HFFc6 (cell line): ENCODE measurements around the gene MTCH1. TPM values are rescaled to one million over a fixed set of nuclear protein-coding genes. Genes with fewer than 3 reads are reported as not detected.
A peak's percentile ranks its signal among the peaks of the same experiment; 100 is the strongest.

Experiments used
- DNase-seq: peaks from one replicate; pipeline ENCODE4 v3.0.0-alpha.2; 2018
- H3K27ac Mint-ChIP-seq: 2 replicates; pipeline ENCODE4 v1.8.0; 2020; ENCODE audit warnings: mild to moderate bottlenecking, mixed read lengths
- H3K27me3 Mint-ChIP-seq: 2 replicates; pipeline ENCODE4 v1.8.0; 2021; ENCODE audit warnings: mild to moderate bottlenecking, moderate library complexity, mixed read lengths; ENCODE audit not compliant: insufficient read depth
- H3K36me3 Mint-ChIP-seq: 2 replicates; pipeline ENCODE4 v1.8.0; 2021; ENCODE audit warnings: low read depth, mixed read lengths
- H3K4me1 Mint-ChIP-seq: 2 replicates; pipeline ENCODE4 v1.8.0; 2020; ENCODE audit warnings: low read depth, mixed read lengths
- H3K4me3 Mint-ChIP-seq: 2 replicates; pipeline ENCODE4 v1.8.0; 2020; ENCODE audit warnings: mild to moderate bottlenecking, moderate library complexity, mixed read lengths
- H3K9me3 Mint-ChIP-seq: 2 replicates; pipeline ENCODE4 v1.8.0; 2020; ENCODE audit warnings: mild to moderate bottlenecking, mixed read lengths
- CTCF ChIP-seq: fragments of 200-600 bp; sonication (generic); IDR thresholded peaks from 2 replicates; pipeline ENCODE4 v1.5.0; 2021; ENCODE audit warnings: antibody characterized with exemption, mild to moderate bottlenecking
- total RNA-seq, 6 experiments: library from RNA; stranded (reverse); fragmentation: NEBNext Ultra II Directional; extraction: Animal tissue kit (Norgen Biotek cat#: 25700); gene quantifications; 2 replicates in 1 of 6; 3 replicates in 5 of 6; pipeline ENCODE4 v1.2.3, GENCODE V29; 2021

Gene MTCH1
- total RNA-seq, 6 experiments from 2014 or later = 263 to 301 (median 281) TPM

- H3K9me3 Mint-ChIP-seq = no peaks in the 10 kb centered on the region
- no peak overlapping the region for H3K4me3 Mint-ChIP-seq
- H3K27ac Mint-ChIP-seq = peak overlapping the region; percentile 36; the same call in 1 of the 2 replicates
Measured at GRCh38 chr6:36969988-36970891, 15.8 kb downstream of the MTCH1 start.

GRCh38 chr6:36969240-36969691 is 16.7 kb downstream of the MTCH1 start:
- peaks cover 32% of the 10 kb centered on the region for H3K36me3 Mint-ChIP-seq
- no peak overlapping the region for H3K4me3 Mint-ChIP-seq

More at GRCh38 chr6:36969988-36970891, 15.8 kb downstream of the MTCH1 start:
- TF ChIP-seq CTCF = no peak
- Mint-ChIP-seq H3K4me1 (no peaks in the 10 kb centered on the region), H3K36me3 (peaks cover 32% of the 10 kb centered on the region), H3K27me3 (no peaks in the 10 kb centered on the region; the same call in 1 of the 2 replicates)
- DNase-seq = no peak

DNA sequence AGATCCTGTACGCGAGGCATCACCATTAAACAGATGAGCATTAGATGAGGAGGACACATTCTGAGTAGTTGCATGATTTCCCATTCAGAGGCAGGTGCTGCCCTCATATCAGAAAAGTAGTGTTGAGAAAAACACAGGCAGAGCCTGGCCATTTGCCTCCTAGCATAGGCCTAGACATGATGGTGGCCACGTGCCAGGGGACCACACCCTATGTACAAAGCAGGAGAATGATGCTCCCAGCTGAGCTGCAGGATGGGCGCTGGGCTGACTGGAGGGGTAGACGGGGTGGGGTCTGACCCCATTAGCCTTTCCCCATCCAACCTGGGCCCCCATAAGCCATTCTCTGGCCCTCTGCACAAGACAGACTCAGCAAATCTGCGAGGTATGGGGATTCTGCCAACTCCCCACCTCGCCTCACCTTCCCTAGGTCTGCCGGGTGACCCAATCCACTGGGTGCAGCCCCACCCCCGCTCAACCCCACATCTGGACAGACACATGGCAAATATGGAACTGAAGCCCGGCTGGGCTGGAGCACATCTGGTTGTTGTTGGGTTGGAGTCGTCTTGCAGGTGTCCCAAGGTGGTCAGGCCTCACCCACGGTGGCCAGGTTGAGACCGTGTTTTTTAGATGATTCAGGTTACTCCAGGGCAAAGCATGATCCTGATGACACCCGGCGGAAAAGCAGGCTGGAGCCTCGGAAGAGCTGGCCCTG is 17.6 kb downstream of the MTCH1 start:
- Mint-ChIP-seq H3K4me3 (no peak overlapping the region), H3K36me3 (peaks cover 28% of the 10 kb centered on the region), H3K9me3 (no peaks in the 10 kb centered on the region), H3K27me3 (no peaks in the 10 kb centered on the region; the same call in none of the 2 replicates), H3K4me1 (no peaks in the 10 kb centered on the region), H3K27ac (no peak overlapping the region; the same call in 1 of the 2 replicates)
- TF ChIP-seq CTCF = no peak
- DNase-seq = no peak

More at GRCh38 chr6:36969240-36969691, 16.7 kb downstream of the MTCH1 start:
- H3K27me3 Mint-ChIP-seq = no peaks in the 10 kb centered on the region; the same call in none of the 2 replicates
- DNase-seq = no peak
- no peak for TF ChIP-seq CTCF
- no peaks in the 10 kb centered on the region for H3K9me3 Mint-ChIP-seq
- H3K4me1 Mint-ChIP-seq = no peaks in the 10 kb centered on the region
- no peak overlapping the region for H3K27ac Mint-ChIP-seq

DNA sequence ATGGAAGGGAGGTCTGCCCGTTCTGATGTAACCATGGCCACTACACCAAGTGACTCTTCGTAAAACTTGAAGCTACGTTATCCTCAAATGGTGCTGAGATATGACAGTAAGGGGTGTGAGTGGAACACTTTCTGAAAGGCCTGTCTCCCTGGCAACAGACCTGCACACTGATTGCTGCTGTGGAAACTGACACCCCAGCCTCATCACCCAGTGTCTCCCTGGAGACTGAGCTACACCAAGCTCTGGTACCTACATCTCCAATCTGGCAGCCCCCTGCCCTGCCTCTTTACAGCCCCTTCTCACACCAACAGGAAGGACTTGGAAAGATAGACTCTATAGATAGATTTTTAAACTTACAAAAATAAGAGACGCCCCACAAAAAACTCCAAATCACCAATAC is 18.2 kb downstream of the MTCH1 start:
- Mint-ChIP-seq H3K9me3 (no peaks in the 10 kb centered on the region), H3K27ac (no peak overlapping the region), H3K36me3 (peaks cover 28% of the 10 kb centered on the region), H3K4me1 (no peaks in the 10 kb centered on the region), H3K4me3 (no peak overlapping the region), H3K27me3 (no peaks in the 10 kb centered on the region; the same call in none of the 2 replicates)
- no peak for DNase-seq
- TF ChIP-seq CTCF = no peak

GRCh38 chr6:36967301-36967700 is 18.7 kb downstream of the MTCH1 start:
- peaks cover 28% of the 10 kb centered on the region for H3K36me3 Mint-ChIP-seq
- H3K4me1 Mint-ChIP-seq = no peaks in the 10 kb centered on the region
- peak overlapping the region; percentile 34; the same call in 1 of the 2 replicates for H3K27ac Mint-ChIP-seq
- no peak overlapping the region for H3K4me3 Mint-ChIP-seq
- H3K9me3 Mint-ChIP-seq = no peaks in the 10 kb centered on the region
- no peaks in the 10 kb centered on the region; the same call in none of the 2 replicates for H3K27me3 Mint-ChIP-seq
- DNase-seq = no peak
- TF ChIP-seq CTCF = no peak
